ENCODE measurements around the gene SLC39A6.

DNA sequence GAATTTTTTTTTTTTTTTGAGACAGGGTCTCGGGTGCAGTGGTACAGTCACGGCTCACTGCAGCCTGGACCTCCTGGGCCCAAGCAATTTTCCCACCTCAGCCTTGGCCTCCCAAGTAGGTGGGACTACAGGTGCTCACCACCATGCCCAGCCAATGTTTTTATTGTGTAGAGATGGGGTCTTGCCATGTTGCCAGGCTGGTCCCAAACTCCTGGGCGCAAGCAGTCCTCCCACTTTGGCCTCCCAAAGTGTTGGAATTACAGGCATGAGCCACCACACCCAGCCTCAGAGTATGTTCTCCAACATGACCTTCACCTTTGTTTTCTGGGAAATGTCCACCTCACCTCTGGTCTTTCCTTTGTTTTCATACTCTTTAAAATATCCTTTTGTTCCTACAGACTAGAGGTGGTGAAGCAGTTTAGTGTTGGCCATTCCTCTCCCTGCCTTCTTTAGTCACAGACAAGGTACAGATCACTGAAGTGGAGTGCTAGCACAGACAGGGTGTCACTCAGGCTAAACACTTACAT is 38.6 kb upstream of the SLC39A6 start:
- TF ChIP-seq, protein P1, sequence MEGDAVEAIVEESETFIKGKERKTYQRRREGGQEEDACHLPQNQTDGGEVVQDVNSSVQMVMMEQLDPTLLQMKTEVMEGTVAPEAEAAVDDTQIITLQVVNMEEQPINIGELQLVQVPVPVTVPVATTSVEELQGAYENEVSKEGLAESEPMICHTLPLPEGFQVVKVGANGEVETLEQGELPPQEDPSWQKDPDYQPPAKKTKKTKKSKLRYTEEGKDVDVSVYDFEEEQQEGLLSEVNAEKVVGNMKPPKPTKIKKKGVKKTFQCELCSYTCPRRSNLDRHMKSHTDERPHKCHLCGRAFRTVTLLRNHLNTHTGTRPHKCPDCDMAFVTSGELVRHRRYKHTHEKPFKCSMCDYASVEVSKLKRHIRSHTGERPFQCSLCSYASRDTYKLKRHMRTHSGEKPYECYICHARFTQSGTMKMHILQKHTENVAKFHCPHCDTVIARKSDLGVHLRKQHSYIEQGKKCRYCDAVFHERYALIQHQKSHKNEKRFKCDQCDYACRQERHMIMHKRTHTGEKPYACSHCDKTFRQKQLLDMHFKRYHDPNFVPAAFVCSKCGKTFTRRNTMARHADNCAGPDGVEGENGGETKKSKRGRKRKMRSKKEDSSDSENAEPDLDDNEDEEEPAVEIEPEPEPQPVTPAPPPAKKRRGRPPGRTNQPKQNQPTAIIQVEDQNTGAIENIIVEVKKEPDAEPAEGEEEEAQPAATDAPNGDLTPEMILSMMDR (IDR thresholded peaks at IDR 0.05; ENCODE audit: poor library complexity, severe bottlenecking) = no peak
- TF ChIP-seq MXI1 (conservative IDR thresholded peaks at IDR 0.05; ENCODE audit: poor library complexity, severe bottlenecking) (no peak), POLR2AphosphoS5 (IDR thresholded peaks at IDR 0.05) (no peak), EZH2 (IDR thresholded peaks at IDR 0.05; ENCODE audit: borderline replicate concordance, insufficient read depth, low read length, poor library complexity, severe bottlenecking) (no peak), RAD21 (conservative IDR thresholded peaks at IDR 0.05) (no peak), EP300 (conservative IDR thresholded peaks at IDR 0.05; ENCODE audit: poor library complexity, severe bottlenecking) (no peak)
